Aorta (tissue), 5 donors: ENCODE results near the gene TICAM1. TPM values are rescaled to one million over a fixed set of nuclear protein-coding genes. Genes with fewer than 3 reads are reported as not detected.
A peak's percentile ranks its signal among the peaks of the same experiment; 100 is the strongest.
"Not testable (repeated sequence)": the region's sequence is repeated elsewhere in the genome, so short reads cannot be mapped to it uniquely, and the experiment has no call there.

Experiments used
- ATAC-seq: fragments of 200-7000 bp; cut with Tn5 transposase; one replicate; pipeline ENCODE4 v1.9.1; 2022; ENCODE audit warnings: moderate library complexity; ENCODE audit not compliant: low FRiP score
- DNase-seq, 2 donors: peaks; one replicate each; pipeline ENCODE4 v3.0.0-alpha.2; 2020
- H3K27ac ChIP-seq, 2 donors: one replicate each; pipeline ENCODE4 v1.5.1; 2013; ENCODE audit warnings: low read length in 2 of 2, mild to moderate bottlenecking in 2 of 2, moderate library complexity in 2 of 2, control low read depth in 1 of 2, inconsistent platforms in 1 of 2, low read depth in 1 of 2
- H3K27me3 ChIP-seq, 2 donors: one replicate each; pipeline ENCODE4 v1.6.1; 2013; ENCODE audit warnings: control low read depth in 1 of 2, low read length in 1 of 2, mild to moderate bottlenecking in 1 of 2, moderate library complexity in 1 of 2; ENCODE audit not compliant: insufficient read depth in 2 of 2, control insufficient read depth in 1 of 2
- H3K36me3 ChIP-seq, 2 donors: one replicate each; pipeline ENCODE4 v1.6.1; 2013; ENCODE audit warnings: control low read depth in 1 of 2, low read length in 1 of 2, mild to moderate bottlenecking in 1 of 2; ENCODE audit not compliant: insufficient read depth in 2 of 2, control insufficient read depth in 1 of 2
- H3K4me1 ChIP-seq, 2 donors: one replicate each; pipeline ENCODE4 v1.6.1; 2013; ENCODE audit warnings: low read length in 2 of 2, control low read depth in 1 of 2, mild to moderate bottlenecking in 1 of 2, moderate library complexity in 1 of 2; ENCODE audit not compliant: insufficient read depth in 2 of 2, control insufficient read depth in 1 of 2
- H3K4me3 ChIP-seq, 2 donors: one replicate each; pipeline ENCODE4 v1.5.1; 2013; ENCODE audit warnings: low read length in 2 of 2, control low read depth in 1 of 2, mild to moderate bottlenecking in 1 of 2
- H3K9me3 ChIP-seq: one replicate; pipeline ENCODE4 v1.6.1; 2013; ENCODE audit warnings: mild to moderate bottlenecking, low read length; ENCODE audit not compliant: control insufficient read depth
- WGBS, 2 donors: extraction: QIAGEN DNeasy Blood & Tissue Kit; methylation state at CpG; one replicate each; pipeline ENCODE4 v1.1.7; 2013; 5-methylcytosine and 5-hydroxymethylcytosine counted together
- intact Hi-C, 2 donors: fragments of 100-400 bp; cut with DNase I; formaldehyde crosslinking; loops; one replicate each; pipeline versions ENCODE4 v1.14.2 to v1.15.0; 2022
- polyA plus RNA-seq, 2 donors: library from polyadenylated mRNA; stranded (reverse); fragments of 200-250 nt; gene quantifications; one replicate each; pipeline ENCODE4 v1.2.3, GENCODE V29; 2013
- total RNA-seq, 2 donors: library from RNA; stranded (reverse); fragmentation: NEBNext Ultra II Directional; extraction: Animal tissue kit (Norgen Biotek cat#: 25700); gene quantifications; one replicate each; pipeline ENCODE4 v1.2.1, GENCODE V29; 2021
- donor health status: healthy with polysubstance abuse.
- donor health status: Bipolar disorder and iron deficiency.
- donor health status: DM: no; HTN: no; CAD: no.
- donor health status: DM: no; HTN: no; CAD: no.
- donor health status: DM: yes; HTN: yes; CAD: no.

TICAM1 gene
- total and polyA plus RNA-seq, 4 donors, result 6.9 to 18.5 (median 10.9) TPM

GRCh38 chr19:4803736-4804695 is 27.5 kb downstream of the TICAM1 start:
- DNase-seq, result no peak
- 49 to 50% methylated on average over 33 of the region's 33 CpGs for WGBS, 2 donors

DNA sequence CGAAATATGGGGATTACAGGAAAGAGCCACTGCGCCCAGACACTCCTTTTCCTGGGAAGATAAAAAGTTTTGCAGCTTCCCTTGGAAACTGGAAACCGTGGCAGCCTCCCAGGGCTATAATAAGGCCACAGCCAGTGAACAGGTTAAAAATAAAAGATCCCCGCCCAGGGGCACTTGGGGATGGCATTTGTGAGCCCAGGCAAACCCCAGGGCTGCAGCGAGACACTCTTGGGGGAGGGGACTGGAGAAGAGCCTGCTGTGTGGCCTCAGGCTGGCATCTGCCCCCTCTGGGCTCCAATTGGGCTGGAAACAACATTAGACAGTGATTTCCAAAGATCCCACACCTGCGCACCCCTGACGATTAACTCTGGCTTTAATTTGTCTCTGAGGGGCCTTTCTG is 28.8 kb downstream of the TICAM1 start:
- 66 to 70% methylated on average over 7 of the region's 7 CpGs for WGBS, 2 donors
- ATAC-seq (no peak), DNase-seq (no peak)
- Histone ChIP-seq H3K4me1 (no peaks in the 10 kb centered on the region), H3K4me3 (no peak overlapping the region), H3K27ac (no peak overlapping the region), H3K27me3 (no peaks in the 10 kb centered on the region), H3K36me3 (no peaks in the 10 kb centered on the region), H3K9me3 (no peaks in the 10 kb centered on the region)
- intact Hi-C loops, result no loop called here

More at GRCh38 chr19:4803736-4804695, 27.5 kb downstream of the TICAM1 start:
- ATAC-seq, result peak; percentile 61
- H3K4me3 ChIP-seq, result no peak overlapping the region
- no peaks in the 10 kb centered on the region for H3K36me3 ChIP-seq
- no peaks in the 10 kb centered on the region for H3K9me3 ChIP-seq
- intact Hi-C loops, result no loop called here
- H3K27ac ChIP-seq, result no peak overlapping the region
- no peaks in the 10 kb centered on the region for H3K27me3 ChIP-seq
- no peaks in the 10 kb centered on the region for H3K4me1 ChIP-seq

DNA sequence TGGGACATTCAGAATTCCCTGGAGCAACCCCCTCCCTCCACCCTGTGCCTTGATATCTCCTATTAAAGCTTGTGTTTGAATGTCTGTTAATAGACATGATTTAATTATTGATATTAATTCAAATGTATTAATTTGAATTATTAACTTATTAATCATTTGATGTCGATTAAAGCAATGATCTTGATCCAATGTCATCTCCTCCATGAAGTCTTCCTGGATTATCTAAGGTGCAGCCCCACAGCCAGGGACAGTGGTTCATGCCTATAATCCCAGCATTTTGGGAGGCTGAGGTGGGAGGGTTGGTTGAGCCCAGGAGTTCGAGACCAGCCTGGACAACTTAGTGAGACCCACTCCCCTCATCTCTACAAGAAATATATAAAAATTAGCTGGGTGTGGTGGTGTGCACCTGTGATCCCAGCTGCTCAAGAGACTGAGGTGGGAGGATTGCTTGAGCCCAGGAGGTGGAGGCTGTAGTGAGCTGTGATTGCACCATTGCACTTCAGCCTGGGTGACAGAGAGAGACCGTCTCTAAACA is 30.4 kb downstream of the TICAM1 start:
- Histone ChIP-seq H3K4me3 (no peak overlapping the region), H3K4me1 (no peaks in the 10 kb centered on the region), H3K36me3 (no peaks in the 10 kb centered on the region), H3K27me3 (no peaks in the 10 kb centered on the region), H3K27ac (no peak overlapping the region), H3K9me3 (no peaks in the 10 kb centered on the region)
- intact Hi-C loops, result no loop called here
- 88 to 91% methylated on average over 3 of the region's 3 CpGs for WGBS, 2 donors
- no peak for ATAC-seq
- DNase-seq, result no peak

- Histone ChIP-seq H3K9me3 (no peaks in the 10 kb centered on the region), H3K4me3 (no peak overlapping the region), H3K27ac (no peak overlapping the region), H3K4me1 (no peaks in the 10 kb centered on the region), H3K27me3 (no peaks in the 10 kb centered on the region), H3K36me3 (no peaks in the 10 kb centered on the region)
- 71 to 80% methylated on average over 23 of the region's 23 CpGs for WGBS, 2 donors
- DNase-seq (no peak), ATAC-seq (no peak)
- intact Hi-C loops, result no loop called here
Measured at GRCh38 chr19:4800591-4801081, 30.9 kb downstream of the TICAM1 start.

DNA sequence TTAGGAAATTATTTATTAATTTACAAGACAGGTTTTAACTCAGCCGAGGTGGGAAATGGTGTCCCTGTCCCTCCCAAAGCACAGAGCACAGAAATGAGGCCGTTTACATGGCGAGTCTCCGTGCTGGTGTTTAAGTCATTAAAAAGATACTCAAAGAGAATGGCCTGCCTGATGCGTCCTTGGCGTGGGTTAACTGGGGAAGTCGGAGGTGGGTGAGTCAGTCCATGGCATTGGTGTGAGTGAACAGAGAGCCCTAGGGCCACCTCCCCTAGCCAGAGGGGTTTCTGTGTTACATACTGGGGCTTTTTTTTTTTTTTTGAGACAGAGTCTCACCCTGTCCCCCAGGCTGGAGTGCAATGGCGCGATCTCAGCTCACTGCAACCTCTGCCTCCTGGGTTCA is 36.1 kb downstream of the TICAM1 start:
- intact Hi-C loops, result no loop called here
- no peaks in the 10 kb centered on the region for H3K4me1 ChIP-seq
- H3K36me3 ChIP-seq, result no peaks in the 10 kb centered on the region
- no peaks in the 10 kb centered on the region for H3K9me3 ChIP-seq
- no peak overlapping the region for H3K4me3 ChIP-seq
- 84 to 86% methylated on average over 9 of the region's 9 CpGs for WGBS, 2 donors
- no peak overlapping the region for H3K27ac ChIP-seq
- no peaks in the 10 kb centered on the region for H3K27me3 ChIP-seq
- no peak for DNase-seq
- ATAC-seq, result no peak

GRCh38 chr19:4794971-4795370 is 36.5 kb downstream of the TICAM1 start:
- Histone ChIP-seq H3K27me3 (no peaks in the 10 kb centered on the region), H3K4me1 (no peaks in the 10 kb centered on the region), H3K36me3 (no peaks in the 10 kb centered on the region), H3K27ac (no peak overlapping the region), H3K9me3 (no peaks in the 10 kb centered on the region), H3K4me3 (no peak overlapping the region)
- intact Hi-C loops, result no loop called here
- WGBS, 2 donors, result 81 to 83% methylated on average over 11 of the region's 11 CpGs
- ATAC-seq (no peak), DNase-seq (no peak)

- H3K27me3 ChIP-seq, H3K9me3 ChIP-seq, H3K27ac ChIP-seq, H3K4me1 ChIP-seq, intact Hi-C loops, H3K4me3 ChIP-seq, DNase-seq, ATAC-seq, H3K36me3 ChIP-seq: not testable (repeated sequence)
- 90 to 92% methylated on average over 19 of the region's 19 CpGs for WGBS, 2 donors
Measured at GRCh38 chr19:4793278-4793677, 38.2 kb downstream of the TICAM1 start.

DNA sequence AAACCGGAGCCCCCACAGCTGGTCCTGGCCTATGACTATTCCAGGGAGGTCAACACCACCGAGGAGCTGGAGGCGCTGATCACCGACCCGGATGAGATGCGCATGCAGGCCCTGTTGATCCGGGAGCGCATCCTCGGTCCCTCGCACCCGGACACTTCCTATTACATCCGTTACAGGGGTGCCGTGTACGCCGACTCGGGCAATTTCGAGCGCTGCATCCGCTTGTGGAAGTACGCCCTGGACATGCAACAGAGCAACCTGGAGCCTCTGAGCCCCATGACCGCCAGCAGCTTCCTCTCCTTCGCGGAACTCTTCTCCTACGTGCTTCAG is 38.7 kb downstream of the TICAM1 start:
- H3K27me3 ChIP-seq, H3K4me1 ChIP-seq, H3K36me3 ChIP-seq, ATAC-seq, intact Hi-C loops, H3K9me3 ChIP-seq, H3K4me3 ChIP-seq, H3K27ac ChIP-seq: not testable (repeated sequence)
- DNase-seq, result peak in 1 of 2 donors; percentile 62
- WGBS, 2 donors, result 89 to 91% methylated on average over 23 to 24 of the region's 24 CpGs
